Cerebellar nuclear complex (tissue), 1 donor: ENCODE measurements around the gene LIM2.

Experiments used
- DNase-seq, 2 experiments: peaks; one replicate each; lab custom pipeline; 2025; lab: John Stamatoyannopoulos, UW

The LIM2 gene

GRCh38 chr19:51339687-51340656 lies 47.8 kb downstream of the LIM2 start:
- peak; percentile 74 to 85 for DNase-seq

- no peak for DNase-seq
These were observed 48.5 kb downstream of the LIM2 start for GRCh38 chr19:51339313-51339686.

- peak in 1 of 2 experiments; percentile 39 for DNase-seq
These were observed 49.0 kb downstream of the LIM2 start for GRCh38 chr19:51338563-51339312.

- no peak for DNase-seq
These were observed 49.8 kb downstream of the LIM2 start for GRCh38 chr19:51337861-51338562.

- DNase-seq, result no peak
These were observed 50.5 kb downstream of the LIM2 start for GRCh38 chr19:51337141-51337860.

- peak; percentile 96 to 97 for DNase-seq
These were observed 53.8 kb downstream of the LIM2 start for GRCh38 chr19:51333836-51334460.

- no peak for DNase-seq
These were observed 56.1 kb downstream of the LIM2 start for GRCh38 chr19:51331716-51332115.

GRCh38 chr19:51331193-51331592 lies 56.6 kb downstream of the LIM2 start:
- no peak for DNase-seq

GRCh38 chr19:51330366-51330765 lies 57.4 kb downstream of the LIM2 start:
- no peak for DNase-seq
